HEK293T (cell line): ENCODE measurements around the gene CLDN24.

ENCODE experiments used
- BHLHE40 ChIP-seq: fragments of 450-650 bp; IDR thresholded peaks from 2 replicates; pipeline ENCODE4 v1.6.1; 2016; ENCODE audit warnings: mild to moderate bottlenecking, moderate library complexity, borderline replicate concordance
- ELF4 ChIP-seq: fragments of 450-650 bp; IDR thresholded peaks from 2 replicates; pipeline ENCODE4 v1.6.1; 2017; ENCODE audit warnings: antibody characterized with exemption
- FOXA1 ChIP-seq: fragments of 450-650 bp; IDR thresholded peaks from 2 replicates; pipeline ENCODE4 v1.6.1; 2016; ENCODE audit warnings: mild to moderate bottlenecking
- FOXK2 ChIP-seq: fragments of 450-650 bp; IDR thresholded peaks from 2 replicates; pipeline ENCODE4 v1.6.1; 2016; ENCODE audit warnings: mild to moderate bottlenecking
- FOXM1 ChIP-seq: fragments of 450-650 bp; IDR thresholded peaks from 2 replicates; pipeline ENCODE4 v1.6.1; 2017; ENCODE audit warnings: mild to moderate bottlenecking, borderline replicate concordance
- HDGF ChIP-seq: fragments of 450-650 bp; IDR thresholded peaks from 2 replicates; pipeline ENCODE4 v1.6.1; 2017; ENCODE audit warnings: antibody characterized with exemption, borderline replicate concordance
- LEF1 ChIP-seq: fragments of 450-650 bp; IDR thresholded peaks from 2 replicates; pipeline ENCODE4 v1.6.1; 2017; ENCODE audit warnings: mild to moderate bottlenecking, borderline replicate concordance
- SP1 ChIP-seq: fragments of 450-650 bp; IDR thresholded peaks from 2 replicates; pipeline ENCODE4 v1.6.1; 2017
- SUZ12 ChIP-seq: fragments of 450-650 bp; IDR thresholded peaks from 2 replicates; pipeline ENCODE4 v1.6.1; 2016; ENCODE audit warnings: mild to moderate bottlenecking
- TARDBP ChIP-seq: fragments of 450-650 bp; IDR thresholded peaks from 2 replicates; pipeline ENCODE4 v1.6.1; 2016

DNA sequence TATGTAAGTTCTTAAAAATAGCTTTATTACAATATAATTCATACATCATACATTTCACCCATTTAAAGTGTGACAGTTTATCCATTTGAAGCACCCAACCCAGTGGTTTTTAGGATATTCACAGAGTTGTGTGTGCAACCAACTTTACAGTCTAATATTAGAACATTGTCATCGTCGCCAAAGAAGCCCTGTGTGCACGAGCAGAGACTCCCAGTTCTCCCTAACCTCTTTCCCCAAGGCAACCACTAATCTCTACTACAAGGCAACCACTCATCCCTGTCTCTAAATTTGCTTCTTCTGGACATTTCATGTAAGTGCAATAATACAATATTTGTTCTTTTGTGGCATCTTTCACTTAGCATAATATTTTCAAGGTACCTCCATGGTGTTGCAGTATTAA lies 49.8 kb downstream of the CLDN24 start:
- TF ChIP-seq FOXM1 = no peak
- TF ChIP-seq FOXK2 = no peak
- TF ChIP-seq SP1 = no peak
- TF ChIP-seq TARDBP = no peak
- no peak for TF ChIP-seq LEF1
- no peak for TF ChIP-seq HDGF
- no peak for TF ChIP-seq BHLHE40
- TF ChIP-seq FOXA1 = no peak
- no peak for TF ChIP-seq SUZ12
- TF ChIP-seq ELF4 = no peak
